ENCODE data around the gene CEP192.
"Not testable (repeated sequence)": the region's sequence is repeated elsewhere in the genome, so short reads cannot be mapped to it uniquely, and the experiment has no call there.

Gene CEP192

GRCh38 chr18:12990967-12991820 is at the start of gene CEP192:
CEP192 (plus strand) TSS chr18:12991362; CDS start chr18:12999425, 8,063 bp downstream.
- peak; percentile 97 for DNase-seq

GRCh38 chr18:12943215-12943614 is 47.9 kb upstream of the CEP192 start:
- no peak for DNase-seq

GRCh38 chr18:12944709-12945108 is 46.5 kb upstream of the CEP192 start:
- DNase-seq = no peak

- DNase-seq = no peak
Observed at GRCh38 chr18:12946549-12947284, 44.4 kb upstream of the CEP192 start.

- peak; percentile 97 for DNase-seq
Observed at GRCh38 chr18:12947285-12948049, 43.7 kb upstream of the CEP192 start, which contains the start of gene SEH1L. SEH1L (plus strand) TSS chr18:12948011; CDS start chr18:12948122, 111 bp downstream.

GRCh38 chr18:12948050-12948804 is 42.9 kb upstream of the CEP192 start:
- DNase-seq = peak; percentile 82

- DNase-seq = no peak
Observed at GRCh38 chr18:12958478-12958877, 32.7 kb upstream of the CEP192 start.

GRCh38 chr18:12960395-12960794 is 30.8 kb upstream of the CEP192 start:
- no peak for DNase-seq

- DNase-seq = no peak
Observed at GRCh38 chr18:12960853-12961397, 30.2 kb upstream of the CEP192 start.

GRCh38 chr18:12963069-12963468 is 28.1 kb upstream of the CEP192 start:
- no peak for DNase-seq

- DNase-seq = no peak
Observed at GRCh38 chr18:12968115-12968514, 23.0 kb upstream of the CEP192 start.

GRCh38 chr18:12968619-12969018 is 22.5 kb upstream of the CEP192 start:
- no peak for DNase-seq

GRCh38 chr18:12973562-12974213 is 17.5 kb upstream of the CEP192 start:
- no peak for DNase-seq

GRCh38 chr18:12975488-12975887 is 15.7 kb upstream of the CEP192 start:
- no peak for DNase-seq

- no peak for DNase-seq
Observed at GRCh38 chr18:12976305-12976704, 14.9 kb upstream of the CEP192 start.

GRCh38 chr18:12980065-12980464 is 11.1 kb upstream of the CEP192 start:
- DNase-seq = not testable (repeated sequence)

- DNase-seq = no peak
Observed at GRCh38 chr18:12989397-12990122, 1.6 kb upstream of the CEP192 start.

GRCh38 chr18:12990123-12990475 is 1.1 kb upstream of the CEP192 start:
- DNase-seq = no peak

- DNase-seq = no peak
Observed at GRCh38 chr18:12990641-12990966, 558 bp upstream of the CEP192 start.

- no peak for DNase-seq
Observed at GRCh38 chr18:12991821-12992179, 638 bp downstream of the CEP192 start.

- DNase-seq = no peak
Observed at GRCh38 chr18:12993439-12993838, 2.3 kb downstream of the CEP192 start.
